22Rv1 (cell line): ENCODE data around the gene PTCH1.

Experiments used
- ZFX ChIP-seq: fragments of 450-650 bp; IDR thresholded peaks from 2 replicates; pipeline ENCODE4 v1.6.1; 2017; ENCODE audit warnings: antibody characterized with exemption, borderline replicate concordance
- TF ChIP-seq, protein P1 (sequence below): fragments of 450-650 bp; IDR thresholded peaks from 2 replicates; pipeline ENCODE4 v1.5.1; 2017; ENCODE audit warnings: mild to moderate bottlenecking

DNA sequence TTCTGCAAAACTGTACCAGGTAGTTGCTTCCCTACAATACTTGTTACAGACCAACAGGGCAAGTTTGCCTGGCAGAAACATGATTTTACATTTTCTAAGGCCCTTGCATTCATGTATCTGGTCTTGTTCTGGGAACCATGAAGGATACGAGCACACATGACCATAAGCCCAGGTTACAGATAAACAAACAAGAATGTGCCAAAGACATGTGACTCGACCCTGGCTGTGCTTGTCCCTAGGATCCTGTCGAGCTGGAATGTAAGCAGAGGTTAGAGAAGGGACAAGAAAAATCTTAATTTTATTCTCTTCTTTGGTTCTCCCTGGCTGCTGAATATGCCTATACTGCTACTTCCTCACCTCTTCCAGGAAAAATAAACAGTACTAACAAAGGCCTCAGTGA, 32.5 kb downstream of the PTCH1 start:
- TF ChIP-seq, protein P1, sequence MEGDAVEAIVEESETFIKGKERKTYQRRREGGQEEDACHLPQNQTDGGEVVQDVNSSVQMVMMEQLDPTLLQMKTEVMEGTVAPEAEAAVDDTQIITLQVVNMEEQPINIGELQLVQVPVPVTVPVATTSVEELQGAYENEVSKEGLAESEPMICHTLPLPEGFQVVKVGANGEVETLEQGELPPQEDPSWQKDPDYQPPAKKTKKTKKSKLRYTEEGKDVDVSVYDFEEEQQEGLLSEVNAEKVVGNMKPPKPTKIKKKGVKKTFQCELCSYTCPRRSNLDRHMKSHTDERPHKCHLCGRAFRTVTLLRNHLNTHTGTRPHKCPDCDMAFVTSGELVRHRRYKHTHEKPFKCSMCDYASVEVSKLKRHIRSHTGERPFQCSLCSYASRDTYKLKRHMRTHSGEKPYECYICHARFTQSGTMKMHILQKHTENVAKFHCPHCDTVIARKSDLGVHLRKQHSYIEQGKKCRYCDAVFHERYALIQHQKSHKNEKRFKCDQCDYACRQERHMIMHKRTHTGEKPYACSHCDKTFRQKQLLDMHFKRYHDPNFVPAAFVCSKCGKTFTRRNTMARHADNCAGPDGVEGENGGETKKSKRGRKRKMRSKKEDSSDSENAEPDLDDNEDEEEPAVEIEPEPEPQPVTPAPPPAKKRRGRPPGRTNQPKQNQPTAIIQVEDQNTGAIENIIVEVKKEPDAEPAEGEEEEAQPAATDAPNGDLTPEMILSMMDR: no peak
- TF ChIP-seq ZFX: no peak
